ENCODE data around the gene KIAA2012. TPM values are rescaled to one million over a fixed set of nuclear protein-coding genes. Genes with fewer than 3 reads are reported as not detected.

Gene KIAA2012
- total and polyA plus RNA-seq, 2 of the 4 experiments (the other 2 are of a cell fraction) = under 0.01 to 0.09 TPM

GRCh38 chr2:202171241-202171825, 98.3 kb downstream of the KIAA2012 start:
- no peak overlapping the region for H3K4me3 ChIP-seq (ENCODE audit: insufficient read depth, low read depth, low read length)
- ChIA-PET CTCF (no interaction called here), POLR2A (ENCODE audit: unreplicated experiment) (interaction anchor here (0.6 kb wide), 1 partner anchor 284 kb away, joined by 7 read pairs; no protein-coding TSS in a partner anchor)
- WGBS, 2 experiments (ENCODE audit: extremely low coverage in 2 of 2, insufficient read length in 1 of 2) = 1% methylated on average over 20 of the region's 32 CpGs; no CpG with 5 or more reads in 1 of the 2 experiments
- peak overlapping the region; percentile 51 to 89 for H4K8ac ChIP-seq (ENCODE audit: low read depth in 2 of 2, low read length in 2 of 2)
- peak overlapping the region; percentile 69 for H3K9ac ChIP-seq (ENCODE audit: low read depth, low read length)
- H2BK20ac ChIP-seq (ENCODE audit: low read depth, low read length) = peak overlapping the region; percentile 57; the same call in 1 of the 2 replicates
- H4K5ac ChIP-seq (ENCODE audit: low read depth, low read length) = peak overlapping the region; percentile 96
- intact Hi-C loops (cut with micrococcal nuclease) (no loop called here), in situ Hi-C loops (cut with MboI; ENCODE audit: low sequenced_read_pairs) (no loop called here), dilution Hi-C loops (cut with HindIII; ENCODE audit: low sequenced_read_pairs, unreplicated experiment) (no loop called here)
- H4K20me1 ChIP-seq (ENCODE audit: insufficient read depth, low read length) = no peaks in the 10 kb centered on the region
- H2BK120ac ChIP-seq (ENCODE audit: low read depth, low read length) = peak overlapping the region; percentile 84
- no peak for DNase-seq
- H3K23ac ChIP-seq (ENCODE audit: low read depth, low read length) = peak overlapping the region; percentile 97; the same call in 1 of the 2 replicates
- BruUV-seq (replicated peaks) = no TSS peak
- peak overlapping the region; percentile 38 for H2AK9ac ChIP-seq (replicated peaks; ENCODE audit: low read depth, low read length, poor library complexity)
- no peaks in the 10 kb centered on the region for H3K79me1 ChIP-seq (ENCODE audit: low read depth in 1 of 2, low read length in 2 of 2)
- H3K4me1 ChIP-seq (ENCODE audit: control insufficient read depth, insufficient read depth, low read length) = peaks cover 13% of the 10 kb centered on the region
- peak overlapping the region; percentile 86 for H4K91ac ChIP-seq (ENCODE audit: insufficient read depth, low read depth, low read length)
- peak overlapping the region; percentile 92 for H2AFZ ChIP-seq (replicated peaks; ENCODE audit: low read length, poor library complexity)
- peak overlapping the region; percentile 64 for H3K14ac ChIP-seq (replicated peaks; ENCODE audit: low read depth, low read length)
- H3K56ac ChIP-seq (ENCODE audit: extremely low read depth, insufficient read depth, low read length) = peak overlapping the region; percentile 65; the same call in 1 of the 2 replicates
- no peaks in the 10 kb centered on the region for H3K9me3 ChIP-seq (ENCODE audit: control insufficient read depth, insufficient read depth, low read length)
- no peaks in the 10 kb centered on the region for H3K27me3 ChIP-seq (ENCODE audit: control insufficient read depth, insufficient read depth, low read length)
- TF ChIP-seq RFX5 (IDR thresholded peaks at IDR 0.05; ENCODE audit: low read depth, low read length) (no peak), RCOR1 (IDR thresholded peaks at IDR 0.05; ENCODE audit: insufficient replicate concordance, low read length) (no peak), NFE2L2 (IDR thresholded peaks at IDR 0.05; ENCODE audit: low read depth, low read length) (no peak), CTCF (conservative IDR thresholded peaks at IDR 0.05; ENCODE audit: low read depth, low read length) (0 out of 2 replicates have a peak, but pooled peaks have one; percentile 1)
- H3K4ac ChIP-seq (ENCODE audit: low read depth, low read length) = peak overlapping the region; percentile 73
- no peak overlapping the region for H2AK5ac ChIP-seq (ENCODE audit: low read depth, low read length)
- peak; percentile 70 for ATAC-seq (ENCODE audit: low read depth)
- H3K9me1 ChIP-seq (ENCODE audit: insufficient read depth, low read length) = peaks cover 2% of the 10 kb centered on the region; the same call in 1 of the 2 replicates
- peak overlapping the region; percentile 12 for H3K27ac ChIP-seq (ENCODE audit: insufficient read depth, low read length)
- H2BK5ac ChIP-seq (ENCODE audit: low read depth, low read length, poor library complexity, severe bottlenecking) = peak overlapping the region; percentile 37
- peak overlapping the region; percentile 87 for H3K4me2 ChIP-seq (ENCODE audit: low read depth, low read length)
- H3K18ac ChIP-seq (ENCODE audit: low read depth, low read length) = peak overlapping the region; percentile 62
- no peaks in the 10 kb centered on the region for H3K36me3 ChIP-seq (ENCODE audit: control insufficient read depth, insufficient read depth, low read length)
- peak overlapping the region; percentile 65; the same call in 1 of the 3 replicates for H2BK15ac ChIP-seq (ENCODE audit: low read depth, low read length)

Data from IMR-90 (cell line).